ENCODE results near the gene ERCC4.

DNA sequence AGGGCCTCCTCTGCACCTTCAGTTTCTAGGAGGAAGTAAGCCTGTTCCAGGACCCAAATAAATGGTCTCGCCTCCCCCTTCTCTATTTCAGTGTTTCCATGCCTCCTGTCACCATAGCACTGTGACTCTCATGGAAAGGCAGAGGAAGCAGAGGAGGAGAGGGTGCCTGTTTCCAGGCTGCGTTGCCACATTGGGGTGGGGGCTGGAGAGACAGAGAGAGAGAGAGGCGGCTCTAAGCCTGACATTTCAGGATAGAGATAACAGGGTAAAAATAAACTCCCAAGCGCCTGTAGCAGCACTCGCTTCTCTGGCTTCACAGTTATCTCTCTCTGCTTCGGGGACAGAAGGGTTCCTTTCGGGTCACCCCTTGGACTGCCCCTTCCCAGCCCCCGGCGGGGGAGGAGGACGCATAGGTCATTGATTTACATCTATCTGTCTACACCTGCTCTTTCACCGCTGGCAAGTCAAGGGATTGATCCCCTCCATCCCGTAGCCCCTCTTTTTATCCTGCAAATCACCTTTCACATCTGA is 80.0 kb downstream of the ERCC4 start:
- TF ChIP-seq POLR2AphosphoS5 (IDR thresholded peaks at IDR 0.05; ENCODE audit: low read depth, low read length): no peak
- TF ChIP-seq, protein P1, sequence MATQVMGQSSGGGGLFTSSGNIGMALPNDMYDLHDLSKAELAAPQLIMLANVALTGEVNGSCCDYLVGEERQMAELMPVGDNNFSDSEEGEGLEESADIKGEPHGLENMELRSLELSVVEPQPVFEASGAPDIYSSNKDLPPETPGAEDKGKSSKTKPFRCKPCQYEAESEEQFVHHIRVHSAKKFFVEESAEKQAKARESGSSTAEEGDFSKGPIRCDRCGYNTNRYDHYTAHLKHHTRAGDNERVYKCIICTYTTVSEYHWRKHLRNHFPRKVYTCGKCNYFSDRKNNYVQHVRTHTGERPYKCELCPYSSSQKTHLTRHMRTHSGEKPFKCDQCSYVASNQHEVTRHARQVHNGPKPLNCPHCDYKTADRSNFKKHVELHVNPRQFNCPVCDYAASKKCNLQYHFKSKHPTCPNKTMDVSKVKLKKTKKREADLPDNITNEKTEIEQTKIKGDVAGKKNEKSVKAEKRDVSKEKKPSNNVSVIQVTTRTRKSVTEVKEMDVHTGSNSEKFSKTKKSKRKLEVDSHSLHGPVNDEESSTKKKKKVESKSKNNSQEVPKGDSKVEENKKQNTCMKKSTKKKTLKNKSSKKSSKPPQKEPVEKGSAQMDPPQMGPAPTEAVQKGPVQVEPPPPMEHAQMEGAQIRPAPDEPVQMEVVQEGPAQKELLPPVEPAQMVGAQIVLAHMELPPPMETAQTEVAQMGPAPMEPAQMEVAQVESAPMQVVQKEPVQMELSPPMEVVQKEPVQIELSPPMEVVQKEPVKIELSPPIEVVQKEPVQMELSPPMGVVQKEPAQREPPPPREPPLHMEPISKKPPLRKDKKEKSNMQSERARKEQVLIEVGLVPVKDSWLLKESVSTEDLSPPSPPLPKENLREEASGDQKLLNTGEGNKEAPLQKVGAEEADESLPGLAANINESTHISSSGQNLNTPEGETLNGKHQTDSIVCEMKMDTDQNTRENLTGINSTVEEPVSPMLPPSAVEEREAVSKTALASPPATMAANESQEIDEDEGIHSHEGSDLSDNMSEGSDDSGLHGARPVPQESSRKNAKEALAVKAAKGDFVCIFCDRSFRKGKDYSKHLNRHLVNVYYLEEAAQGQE (IDR thresholded peaks at IDR 0.05; ENCODE audit: insufficient read depth in 1 of 2, low read depth in 2 of 2, low read length in 2 of 2): no peak
- no peak for TF ChIP-seq TAF1 (IDR thresholded peaks at IDR 0.05; ENCODE audit: borderline replicate concordance, insufficient read depth, low read length)
- no peak for TF ChIP-seq SIN3A (IDR thresholded peaks at IDR 0.05; ENCODE audit: borderline replicate concordance, insufficient read depth, low read length)
- TF ChIP-seq FOXP2 (optimal IDR thresholded peaks at IDR 0.05; ENCODE audit: borderline replicate concordance, extremely low read depth, extremely low read length, insufficient read depth): no peak

Measured in PFSK-1 (cell line).